K562 (cell line): ENCODE data around the gene XPO1. TPM values are rescaled to one million over a fixed set of nuclear protein-coding genes. Genes with fewer than 3 reads are reported as not detected.

Experiments used
- ADNP ChIP-seq: fragments of 200-800 bp; sonication (Bioruptor generic); IDR thresholded peaks from 2 replicates; pipeline ENCODE4 v1.6.1; 2016; ENCODE audit warnings: missing genetic modification characterization, missing compliant biosample characterization
- BRD4 ChIP-seq: fragments of 200-600 bp; sonication (generic); IDR thresholded peaks from 2 replicates; pipeline ENCODE4 v1.6.1; 2017; ENCODE audit warnings: inconsistent platforms
- CBX3 ChIP-seq, 2 experiments: IDR thresholded peaks; 1 replicate in 1 of 2; 2 replicates in 1 of 2; pipeline ENCODE4 v1.6.1; 2012; ENCODE audit warnings: inconsistent platforms in 2 of 2, low read length in 2 of 2, borderline replicate concordance in 1 of 2, control low read depth in 1 of 2
- CHD1 ChIP-seq: fragments of 200-600 bp; sonication (generic); IDR thresholded peaks from one replicate; pipeline ENCODE4 v1.6.1; 2012; ENCODE audit warnings: mild to moderate bottlenecking, moderate library complexity, low read length, inconsistent platforms
- COPS2 ChIP-seq: fragments of 450-650 bp; conservative IDR thresholded peaks from 2 replicates; pipeline ENCODE4 v1.6.1; 2016; ENCODE audit warnings: mild to moderate bottlenecking, moderate library complexity
- CXXC5 ChIP-seq: fragments of 250-450 bp; sonication (Bioruptor Pico); IDR thresholded peaks from 2 replicates; pipeline ENCODE4 v1.8.0; 2022; ENCODE audit warnings: inconsistent platforms, mild to moderate bottlenecking, moderate library complexity
- FOSL1 ChIP-seq: fragments of 200-800 bp; sonication (Bioruptor generic); conservative IDR thresholded peaks from 2 replicates; pipeline ENCODE4 v1.6.1; 2016; ENCODE audit warnings: missing genetic modification characterization, missing compliant biosample characterization
- FOXJ2 ChIP-seq: fragments of 200-800 bp; sonication (Bioruptor generic); IDR thresholded peaks from 2 replicates; pipeline ENCODE4 v1.6.1; 2016; ENCODE audit warnings: missing genetic modification characterization, missing compliant biosample characterization
- IRF2 ChIP-seq: sonication (generic); formaldehyde crosslinking; IDR thresholded peaks from 2 replicates; pipeline ENCODE4 v1.8.1; 2022; ENCODE audit warnings: mild to moderate bottlenecking, missing genetic modification reagents
- MBD2 ChIP-seq: sonication (generic); IDR thresholded peaks from 2 replicates; pipeline ENCODE4 v1.6.1; 2016; ENCODE audit warnings: low read depth, borderline replicate concordance
- NFIX ChIP-seq: fragments of 250-450 bp; sonication (Bioruptor Pico); IDR thresholded peaks from 2 replicates; pipeline ENCODE4 v1.4.0; 2020; ENCODE audit warnings: low read depth, mild to moderate bottlenecking, moderate library complexity
- NFXL1 ChIP-seq: fragments of 450-650 bp; formaldehyde crosslinking; IDR thresholded peaks from 2 replicates; pipeline ENCODE4 v1.4.0; 2021; ENCODE audit warnings: mild to moderate bottlenecking
- POLR2AphosphoS5 ChIP-seq: IDR thresholded peaks from 2 replicates; pipeline ENCODE4 v1.6.1; 2011; ENCODE audit warnings: mild to moderate bottlenecking, low read depth, low read length, moderate library complexity; ENCODE audit not compliant: control insufficient read depth, insufficient read depth
- POLR2H ChIP-seq: IDR thresholded peaks from 2 replicates; pipeline ENCODE4 v1.6.1; 2016; ENCODE audit warnings: missing genetic modification characterization, low read depth, mild to moderate bottlenecking, control low read depth, missing compliant biosample characterization, moderate library complexity
- SIN3A ChIP-seq, 2 experiments: fragments of 150-350 bp in 1 of 2; IDR thresholded peaks; 2 replicates each; pipeline ENCODE4 v1.6.1; 2011 to 2016; ENCODE audit warnings: borderline replicate concordance in 2 of 2, low read depth in 2 of 2, low read length in 2 of 2, mild to moderate bottlenecking in 2 of 2, moderate library complexity in 2 of 2; ENCODE audit not compliant: control insufficient read depth in 1 of 2
- SIRT6 ChIP-seq: IDR thresholded peaks from one replicate; pipeline ENCODE4 v1.6.1; 2012; ENCODE audit warnings: low read depth, mild to moderate bottlenecking, control low read depth, inconsistent platforms, low read length, moderate library complexity
- SMAD4 ChIP-seq: fragments of 250-450 bp; sonication (Bioruptor Pico); conservative IDR thresholded peaks from 2 replicates; pipeline ENCODE4 v1.8.0; 2021; ENCODE audit warnings: inconsistent platforms, mild to moderate bottlenecking, moderate library complexity
- SRSF3 ChIP-seq: fragments of 200-400 bp; formaldehyde crosslinking; IDR thresholded peaks from 2 replicates; pipeline ENCODE4 v1.6.1; 2016; ENCODE audit warnings: mild to moderate bottlenecking, low read length, moderate library complexity; ENCODE audit not compliant: insufficient read depth
- ZNF134 ChIP-seq: fragments of 250-450 bp; sonication (Bioruptor Pico); conservative IDR thresholded peaks from 2 replicates; pipeline ENCODE4 v1.4.0; 2020
- ZNF212 ChIP-seq: fragments of 450-650 bp; formaldehyde crosslinking; IDR thresholded peaks from 2 replicates; pipeline ENCODE4 v1.4.0; 2020; ENCODE audit warnings: mild to moderate bottlenecking
- polyA plus RNA-seq, 8 experiments: library from polyadenylated mRNA; depleted of rRNA in 4 of 8; stranded (reverse) in 5 of 8; unstranded in 3 of 8; fragments of >200 nt; fragmentation: Nextera tagmentation in 2 of 8; fragmentation: Illumina TruSeq in 1 of 8; extraction: Ambion mirVana in 2 of 8; extraction: Trizol in 1 of 8; gene quantifications; 2 replicates each; pipeline versions ENCODE4 v1.2.1 to v1.2.3, GENCODE V29; 2011 to 2014; ENCODE audit warnings: inconsistent platforms in 1 of 8, missing spikeins in 1 of 8
- total RNA-seq, 7 experiments: library from RNA; depleted of rRNA in 6 of 7; stranded (reverse); fragments of >200 nt in 6 of 7; fragmentation: Illumina TruSeq in 2 of 7; extraction: Trizol in 2 of 7; gene quantifications; 2 replicates each; pipeline versions ENCODE4 v1.2.1 to v1.2.3, GENCODE V29; 2011 to 2021; ENCODE audit warnings: low replicate concordance in 1 of 7
- TF ChIP-seq, protein P1 (sequence below): fragments of 250-450 bp; sonication (Bioruptor Pico); IDR thresholded peaks from 2 replicates; pipeline ENCODE4 v1.8.0; 2022; ENCODE audit warnings: moderate library complexity, mild to moderate bottlenecking, inconsistent platforms
- TF ChIP-seq, protein P2 (sequence below): fragments of 450-650 bp; IDR thresholded peaks from 2 replicates; pipeline ENCODE4 v1.6.1; 2018; ENCODE audit warnings: mild to moderate bottlenecking, low read depth; ENCODE audit not compliant: partially characterized antibody
- TF ChIP-seq, protein P3 (sequence below): IDR thresholded peaks from 2 replicates; pipeline ENCODE4 v1.6.1; 2011; ENCODE audit not compliant: insufficient read length; ENCODE audit errors: extremely low read depth

XPO1 gene
- total and polyA plus RNA-seq, 9 of the 15 experiments (the other 6 are each of a cell fraction or from before 2014, with no cell fraction given) = 86.2 to 307 (median 216) TPM

- TF ChIP-seq FOSL1 (tag) (no peak), POLR2AphosphoS5 (peak; percentile 93), ADNP (tag) (no peak), CHD1 (peak; percentile 62), MBD2 (no peak), SIRT6 (no peak), ZNF134 (CRISPR knock-in tag) (no peak), NFIX (CRISPR knock-in tag) (no peak), CBX3 (IDR thresholded peaks at IDR 0.05; ENCODE audit: borderline replicate concordance in 1 of 2, low read length in 2 of 2) (no peak), SIN3A (IDR thresholded peaks at IDR 0.05; ENCODE audit: borderline replicate concordance in 2 of 2, control insufficient read depth in 1 of 2, low read depth in 2 of 2, low read length in 2 of 2) (peak; percentile 87 to 94; a peak in 3 of 4 replicates), SMAD4 (CRISPR knock-in tag) (0 out of 2 replicates have a peak, but pooled peaks have one; percentile 21), POLR2H (tag) (peak; percentile 34; the same call in 1 of the 2 replicates), CXXC5 (CRISPR knock-in tag) (peak; percentile 37), COPS2 (no peak), ZNF212 (CRISPR knock-in tag) (no peak), FOXJ2 (tag) (no peak), BRD4 (no peak; the same call in 1 of the 2 replicates), IRF2 (CRISPR knock-in tag) (no peak), NFXL1 (CRISPR knock-in tag) (no peak), SRSF3 (no peak)
- TF ChIP-seq, protein P1, sequence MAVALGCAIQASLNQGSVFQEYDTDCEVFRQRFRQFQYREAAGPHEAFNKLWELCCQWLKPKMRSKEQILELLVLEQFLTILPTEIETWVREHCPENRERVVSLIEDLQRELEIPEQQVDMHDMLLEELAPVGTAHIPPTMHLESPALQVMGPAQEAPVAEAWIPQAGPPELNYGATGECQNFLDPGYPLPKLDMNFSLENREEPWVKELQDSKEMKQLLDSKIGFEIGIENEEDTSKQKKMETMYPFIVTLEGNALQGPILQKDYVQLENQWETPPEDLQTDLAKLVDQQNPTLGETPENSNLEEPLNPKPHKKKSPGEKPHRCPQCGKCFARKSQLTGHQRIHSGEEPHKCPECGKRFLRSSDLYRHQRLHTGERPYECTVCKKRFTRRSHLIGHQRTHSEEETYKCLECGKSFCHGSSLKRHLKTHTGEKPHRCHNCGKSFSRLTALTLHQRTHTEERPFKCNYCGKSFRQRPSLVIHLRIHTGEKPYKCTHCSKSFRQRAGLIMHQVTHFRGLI (CRISPR knock-in tag) = no peak
- TF ChIP-seq, protein P2, sequence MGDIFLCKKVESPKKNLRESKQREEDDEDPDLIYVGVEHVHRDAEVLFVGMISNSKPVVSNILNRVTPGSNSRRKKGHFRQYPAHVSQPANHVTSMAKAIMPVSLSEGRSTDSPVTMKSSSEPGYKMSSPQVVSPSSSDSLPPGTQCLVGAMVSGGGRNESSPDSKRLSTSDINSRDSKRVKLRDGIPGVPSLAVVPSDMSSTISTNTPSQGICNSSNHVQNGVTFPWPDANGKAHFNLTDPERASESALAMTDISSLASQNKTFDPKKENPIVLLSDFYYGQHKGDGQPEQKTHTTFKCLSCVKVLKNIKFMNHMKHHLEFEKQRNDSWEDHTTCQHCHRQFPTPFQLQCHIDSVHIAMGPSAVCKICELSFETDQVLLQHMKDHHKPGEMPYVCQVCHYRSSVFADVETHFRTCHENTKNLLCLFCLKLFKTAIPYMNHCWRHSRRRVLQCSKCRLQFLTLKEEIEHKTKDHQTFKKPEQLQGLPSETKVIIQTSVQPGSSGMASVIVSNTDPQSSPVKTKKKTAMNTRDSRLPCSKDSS = no peak
- TF ChIP-seq, protein P3, sequence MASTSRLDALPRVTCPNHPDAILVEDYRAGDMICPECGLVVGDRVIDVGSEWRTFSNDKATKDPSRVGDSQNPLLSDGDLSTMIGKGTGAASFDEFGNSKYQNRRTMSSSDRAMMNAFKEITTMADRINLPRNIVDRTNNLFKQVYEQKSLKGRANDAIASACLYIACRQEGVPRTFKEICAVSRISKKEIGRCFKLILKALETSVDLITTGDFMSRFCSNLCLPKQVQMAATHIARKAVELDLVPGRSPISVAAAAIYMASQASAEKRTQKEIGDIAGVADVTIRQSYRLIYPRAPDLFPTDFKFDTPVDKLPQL = peak; percentile 75
Measured at GRCh38 chr2:61536572-61537276, 1.4 kb downstream of the XPO1 start (continued).
